ENCODE measurements around the gene TNFAIP2. TPM values are rescaled to one million over a fixed set of nuclear protein-coding genes. Genes with fewer than 3 reads are reported as not detected.

TNFAIP2 gene
- total and polyA plus RNA-seq, 2 experiments from 2014 or later = 9.9 to 14.1 TPM

Other genes with a start within 250 kb of the TNFAIP2 start
- 0.16 and 0.69 TPM in 2 replicates for gene AMN, start 200.8 kb upstream of the TNFAIP2 start, total RNA-seq (2014; rRNA removed; shearing (Covaris generic))
- 1.2 and 1.6 TPM in 2 replicates for gene AMN, start 200.8 kb upstream of the TNFAIP2 start, polyA plus RNA-seq (2016; fragmentation: Nextera tagmentation; extraction: Ambion mirVana)
- gene CDC42BPB, start 65.9 kb upstream of the TNFAIP2 start, total RNA-seq (2014; rRNA removed; shearing (Covaris generic)) = 97.4 and 127 TPM in 2 replicates
- 12.3 and 13.5 TPM in 2 replicates for gene CDC42BPB, start 65.9 kb upstream of the TNFAIP2 start, polyA plus RNA-seq (2016; fragmentation: Nextera tagmentation; extraction: Ambion mirVana)
- gene LBHD2, start 39.3 kb upstream of the TNFAIP2 start, total RNA-seq (2014; rRNA removed; shearing (Covaris generic)) = not detected in 2 replicates
- gene LBHD2, start 39.3 kb upstream of the TNFAIP2 start, polyA plus RNA-seq (2016; fragmentation: Nextera tagmentation; extraction: Ambion mirVana) = not detected in 2 replicates
- not detected in 2 replicates for gene EXOC3L4, start 28.7 kb upstream of the TNFAIP2 start, total RNA-seq (2014; rRNA removed; shearing (Covaris generic))
- not detected in 2 replicates for gene EXOC3L4, start 28.7 kb upstream of the TNFAIP2 start, polyA plus RNA-seq (2016; fragmentation: Nextera tagmentation; extraction: Ambion mirVana)
- gene EIF5, start 210.8 kb downstream of the TNFAIP2 start, total RNA-seq (2014; rRNA removed; shearing (Covaris generic)) = 177 and 194 TPM in 2 replicates
- gene EIF5, start 210.8 kb downstream of the TNFAIP2 start, polyA plus RNA-seq (2016; fragmentation: Nextera tagmentation; extraction: Ambion mirVana) = 476 and 634 TPM in 2 replicates

All from GM23338 (cell line).